B cell (primary cell): Measurements from ENCODE around the gene RASSF1. TPM values are rescaled to one million over a fixed set of nuclear protein-coding genes. Genes with fewer than 3 reads are reported as not detected.

Source experiments
- ATAC-seq: fragments of 200-7000 bp; cut with Tn5 transposase; one replicate; pipeline ENCODE4 v1.10.0; 2021; ENCODE audit warnings: low read depth, mild to moderate bottlenecking, moderate number of reproducible peaks, moderate library complexity
- CTCF ChIA-PET: fragments of 350-600 bp; sonication (Branson Sonifier 250); formaldehyde crosslinking; loops from one replicate; lab custom pipeline; 2021; ENCODE audit warnings: antibody characterized with exemption, inconsistent platforms; lab: Charles Lee
- POLR2A ChIA-PET: fragments of 350-600 bp; sonication (Branson Sonifier 250); formaldehyde crosslinking; loops from one replicate; lab custom pipeline; 2021; ENCODE audit warnings: antibody characterized with exemption; lab: Charles Lee
- DNase-seq: peaks from one replicate; pipeline ENCODE4 v3.0.0; 2013
- H2AFZ ChIP-seq: 2 replicates; pipeline ENCODE4 v1.6.1; 2012; ENCODE audit warnings: mild to moderate bottlenecking, low read depth, low read length; ENCODE audit not compliant: insufficient read depth, poor library complexity, severe bottlenecking
- H3K27ac ChIP-seq, 2 donors: 1 replicate in 1 of 2; 2 replicates in 1 of 2; pipeline ENCODE4 v1.5.1; 2012 to 2013; ENCODE audit warnings: low read length in 2 of 2, mild to moderate bottlenecking in 2 of 2, moderate library complexity in 1 of 2
- H3K27me3 ChIP-seq, 4 experiments: fragments of 200-600 bp in 1 of 4; sonication (generic) in 1 of 4; replicated peaks in 1 of 4; 1 replicate in 2 of 4; 2 replicates in 2 of 4; pipeline versions ENCODE4 v1.6.1 to v1.7.0; 2013 to 2016; ENCODE audit warnings: low read length in 3 of 4, mild to moderate bottlenecking in 2 of 4, mixed read lengths in 1 of 4, moderate library complexity in 1 of 4; ENCODE audit not compliant: insufficient read depth in 4 of 4, control insufficient read depth in 3 of 4; ENCODE audit errors: control extremely low read depth in 1 of 4
- H3K36me3 ChIP-seq, 2 experiments: replicated peaks in 1 of 2; 1 replicate in 1 of 2; 2 replicates in 1 of 2; pipeline versions ENCODE4 v1.6.1 to v1.7.1; 2013; ENCODE audit warnings: low read length in 1 of 2; ENCODE audit not compliant: insufficient read depth in 2 of 2, control insufficient read depth in 1 of 2; ENCODE audit errors: control extremely low read depth in 1 of 2, extremely low read depth in 1 of 2
- H3K4me1 ChIP-seq, 2 donors: fragments of 200-600 bp in 1 of 2; sonication (generic) in 1 of 2; 1 replicate in 1 of 2; 2 replicates in 1 of 2; pipeline versions ENCODE4 v1.5.1 to v1.6.1; 2013 to 2017; ENCODE audit warnings: low read length in 2 of 2; ENCODE audit not compliant: control insufficient read depth in 2 of 2, insufficient read depth in 2 of 2
- H3K4me2 ChIP-seq: replicated peaks from 2 replicates; pipeline ENCODE3; 2012; ENCODE audit warnings: mild to moderate bottlenecking, low read depth, low read length; ENCODE audit not compliant: poor library complexity, severe bottlenecking
- H3K4me3 ChIP-seq, 5 experiments: fragments of 200-600 bp in 1 of 5; sonication (generic) in 1 of 5; 1 replicate in 3 of 5; 2 replicates in 2 of 5; pipeline versions ENCODE4 v1.5.1 to v1.7.0; 2011 to 2016; ENCODE audit warnings: low read length in 4 of 5, mild to moderate bottlenecking in 4 of 5, low read depth in 2 of 5, control low read depth in 1 of 5, moderate library complexity in 1 of 5; ENCODE audit not compliant: insufficient read depth in 1 of 5; ENCODE audit errors: control extremely low read depth in 1 of 5, extremely low read depth in 1 of 5
- H3K79me2 ChIP-seq: fragments of 200-600 bp; sonication (generic); one replicate; pipeline ENCODE4 v1.6.0; 2016; ENCODE audit warnings: low read length; ENCODE audit not compliant: control insufficient read depth, insufficient read depth
- H3K9ac ChIP-seq: fragments of 200-600 bp; sonication (generic); 2 replicates; pipeline ENCODE4 v1.6.1; 2017; ENCODE audit warnings: mild to moderate bottlenecking, low read length, moderate library complexity
- H3K9me3 ChIP-seq, 3 donors: one replicate each; pipeline versions ENCODE4 v1.6.1 to v1.7.1; 2013; ENCODE audit warnings: low read length in 2 of 3; ENCODE audit not compliant: control insufficient read depth in 2 of 3, insufficient read depth in 1 of 3; ENCODE audit errors: control extremely low read depth in 1 of 3
- H4K20me1 ChIP-seq: 2 replicates; pipeline ENCODE4 v1.6.0; 2012; ENCODE audit warnings: mild to moderate bottlenecking, low read length; ENCODE audit not compliant: insufficient read depth, control insufficient read depth, poor library complexity, severe bottlenecking
- H3K27ac Mint-ChIP-seq: one replicate; pipeline ENCODE4 v1.8.0; 2021; ENCODE audit warnings: mixed read lengths
- H3K27me3 Mint-ChIP-seq: one replicate; pipeline ENCODE4 v1.8.0; 2021; ENCODE audit warnings: mixed read lengths
- H3K4me1 Mint-ChIP-seq: one replicate; pipeline ENCODE4 v1.8.0; 2021; ENCODE audit warnings: mixed read lengths
- H3K4me3 Mint-ChIP-seq: one replicate; pipeline ENCODE4 v1.8.0; 2021; ENCODE audit warnings: mixed read lengths
- H3K9me3 Mint-ChIP-seq: one replicate; pipeline ENCODE4 v1.8.0; 2022; ENCODE audit warnings: mixed read lengths; ENCODE audit not compliant: insufficient read depth
- EZH2 ChIP-seq: IDR thresholded peaks from 2 replicates; pipeline ENCODE4 v1.6.1; 2012; ENCODE audit warnings: borderline replicate concordance, low read depth, mild to moderate bottlenecking, moderate library complexity, low read length; ENCODE audit not compliant: insufficient read depth, poor library complexity, severe bottlenecking
- WGBS: methylation state at CpG from one replicate; pipeline ENCODE4 v1.1.5; 2013; ENCODE audit warnings: missing lambda C conversion rate; ENCODE audit not compliant: insufficient coverage; 5-methylcytosine and 5-hydroxymethylcytosine counted together
- intact Hi-C: fragments of 100-400 bp; cut with micrococcal nuclease; formaldehyde crosslinking; loops from one replicate; pipeline ENCODE4 v1.10.0; 2022
- polyA plus RNA-seq: library from polyadenylated mRNA; depleted of rRNA; stranded (reverse); fragments of >200 nt; gene quantifications from 2 replicates; pipeline ENCODE4 v1.2.3, GENCODE V29; 2012
- total RNA-seq, 2 donors: library from RNA; stranded (reverse); fragments of 120-200 nt in 1 of 2; gene quantifications; 1 replicate in 1 of 2; 2 replicates in 1 of 2; pipeline versions ENCODE4 v1.2.3 to v1.2.4, GENCODE V29; 2013 to 2022
- TF ChIP-seq, protein P1 (sequence below): fragments of 200-600 bp; IDR thresholded peaks from one replicate; pipeline ENCODE4 v1.8.0; 2022; ENCODE audit warnings: antibody characterized with exemption, mild to moderate bottlenecking

RASSF1 gene
- total and polyA plus RNA-seq, 2 donors (not counting 1 experiment from before 2014, with no cell fraction given): 121 to 223 TPM

DNA sequence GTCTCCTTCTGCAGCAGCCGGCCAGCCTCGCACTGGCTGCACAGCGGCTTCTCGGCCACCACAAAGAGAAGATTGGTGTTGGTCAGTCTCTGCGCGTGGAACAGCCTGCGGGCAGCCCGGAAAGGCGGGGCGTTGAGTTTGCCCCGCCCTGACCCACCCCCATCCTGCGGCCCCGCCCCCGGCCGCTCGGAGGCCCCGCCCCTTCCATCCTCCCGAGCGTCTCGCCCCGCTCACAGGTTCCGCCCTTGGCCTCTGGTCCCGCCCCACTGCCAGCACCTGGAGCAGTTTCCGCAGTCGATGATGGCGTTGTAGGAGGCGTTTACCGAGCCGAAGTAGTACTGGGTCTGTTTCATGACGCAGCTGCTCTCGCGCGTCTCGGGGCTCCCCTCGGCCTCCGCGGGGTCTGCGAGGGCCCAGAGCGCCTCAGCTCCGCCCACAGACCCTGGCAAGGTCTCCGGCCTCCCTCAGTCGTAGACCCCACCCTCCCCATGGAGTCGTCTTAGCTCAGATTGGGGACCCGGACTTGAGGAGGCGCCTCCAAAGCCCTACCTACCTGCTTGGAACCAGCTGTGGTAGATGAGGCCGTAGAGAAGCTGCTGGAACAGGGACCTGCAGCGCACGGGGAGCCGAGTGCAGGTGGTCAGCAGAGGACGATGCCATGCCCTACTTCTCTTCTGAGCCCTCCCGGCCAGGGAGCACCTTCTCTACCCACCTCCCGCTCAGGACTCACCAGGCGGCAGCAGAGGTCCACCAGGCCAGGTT lies 24.6 kb upstream of the RASSF1 start:
- peak overlapping the region; percentile 24 to 84 (median 81) for H3K4me3 ChIP-seq
- peak overlapping the region; percentile 78 to 86 for H3K27ac ChIP-seq
- peaks cover 0 to 3% (median 0%) of the 10 kb centered on the region in 4 experiments for H3K27me3 ChIP-seq
- peak overlapping the region; percentile 94 for H3K27ac Mint-ChIP-seq
- TF ChIP-seq EZH2: no peak
- TF ChIP-seq, protein P1, sequence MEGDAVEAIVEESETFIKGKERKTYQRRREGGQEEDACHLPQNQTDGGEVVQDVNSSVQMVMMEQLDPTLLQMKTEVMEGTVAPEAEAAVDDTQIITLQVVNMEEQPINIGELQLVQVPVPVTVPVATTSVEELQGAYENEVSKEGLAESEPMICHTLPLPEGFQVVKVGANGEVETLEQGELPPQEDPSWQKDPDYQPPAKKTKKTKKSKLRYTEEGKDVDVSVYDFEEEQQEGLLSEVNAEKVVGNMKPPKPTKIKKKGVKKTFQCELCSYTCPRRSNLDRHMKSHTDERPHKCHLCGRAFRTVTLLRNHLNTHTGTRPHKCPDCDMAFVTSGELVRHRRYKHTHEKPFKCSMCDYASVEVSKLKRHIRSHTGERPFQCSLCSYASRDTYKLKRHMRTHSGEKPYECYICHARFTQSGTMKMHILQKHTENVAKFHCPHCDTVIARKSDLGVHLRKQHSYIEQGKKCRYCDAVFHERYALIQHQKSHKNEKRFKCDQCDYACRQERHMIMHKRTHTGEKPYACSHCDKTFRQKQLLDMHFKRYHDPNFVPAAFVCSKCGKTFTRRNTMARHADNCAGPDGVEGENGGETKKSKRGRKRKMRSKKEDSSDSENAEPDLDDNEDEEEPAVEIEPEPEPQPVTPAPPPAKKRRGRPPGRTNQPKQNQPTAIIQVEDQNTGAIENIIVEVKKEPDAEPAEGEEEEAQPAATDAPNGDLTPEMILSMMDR: no peak
- peaks cover 4% of the 10 kb centered on the region for H3K27me3 Mint-ChIP-seq
- H4K20me1 ChIP-seq: no peaks in the 10 kb centered on the region
- H2AFZ ChIP-seq: peak overlapping the region; percentile 91
- intact Hi-C loops: loop anchor here (1.0 to 2.0 kb wide), 4 partner anchors 14 to 252 kb away; partner anchors contain the start of genes CYB561D2, HEMK1, MAPKAPK3 and NPRL2
- H3K4me2 ChIP-seq: peak overlapping the region; percentile 96
- H3K36me3 ChIP-seq: no peaks in the 10 kb centered on the region
- peak overlapping the region; percentile 81 for H3K9ac ChIP-seq
- WGBS: 2% methylated on average over 49 of the region's 53 CpGs
- H3K9me3 Mint-ChIP-seq: no peaks in the 10 kb centered on the region
- ATAC-seq (peak; percentile 97), DNase-seq (peak; percentile 95)
- no peaks in the 10 kb centered on the region for H3K79me2 ChIP-seq
- H3K4me1 Mint-ChIP-seq: peaks cover 21% of the 10 kb centered on the region
- ChIA-PET POLR2A (interaction anchor here (0.5 to 2.8 kb wide), 12 partner anchors 14 to 1344 kb away, joined by 3 to 13 read pairs (median 6); partner anchors contain the start of genes CYB561D2, HEMK1, NPRL2 and RASSF1), CTCF (interaction anchor here (0.7 to 3.3 kb wide), 5 partner anchors 12 to 177 kb away, joined by 3 to 27 read pairs (median 5); partner anchors contain the start of genes CYB561D2 and NPRL2)
- H3K4me3 Mint-ChIP-seq: peak overlapping the region; percentile 91
- no peaks in the 10 kb centered on the region for H3K9me3 ChIP-seq
- peaks cover 13 to 22% of the 10 kb centered on the region in 2 donors for H3K4me1 ChIP-seq
